K562 (cell line): ENCODE measurements around the gene NDUFAF3. TPM values are rescaled to one million over a fixed set of nuclear protein-coding genes. Genes with fewer than 3 reads are reported as not detected.

Source experiments
- ATAC-seq: fragments of 200-7000 bp; cut with Tn5 transposase; 3 replicates; pipeline ENCODE4 v1.9.1; 2020; ENCODE audit warnings: moderate library complexity
- BruUV-seq: library from RNA; stranded (reverse); fragments of 400-500 nt; replicated peaks from 2 replicates; lab custom pipeline; 2021; lab: Mats Ljungman, UMichigan
- CTCF ChIA-PET: fragments of 300-600 bp; formaldehyde crosslinking; extraction: SDS; loops from one replicate; lab custom pipeline; 2021; ENCODE audit warnings: low intra/inter-chr PET ratio; lab: Yijun Ruan, JAX
- POLR2A ChIA-PET: fragments of 300-600, 350-650 bp; sonication (Branson Sonifier 250); formaldehyde crosslinking; extraction: SDS; loops from one replicate; lab custom pipeline; 2021; ENCODE audit warnings: antibody characterized with exemption, inconsistent platforms; lab: Yijun Ruan, JAX
- DNase-seq, 4 experiments: peaks; one replicate each; pipeline versions ENCODE4 v3.0.0 to v3.0.0-alpha.2; 2011 to 2018; ENCODE audit warnings: low spot score in 3 of 4, mixed read lengths in 3 of 4; ENCODE audit errors: extremely low read depth in 1 of 4
- FAIRE-seq: peaks from 2 replicates; lab custom pipeline; 2011; peaks lifted over from hg19 to GRCh38; lab: Jason Lieb, UNC
- H2AFZ ChIP-seq: 2 replicates; pipeline ENCODE4 v1.6.0; 2011; ENCODE audit warnings: low read depth, low read length, control low read depth, inconsistent platforms
- H3K27ac ChIP-seq: fragments of 200-600 bp; 3 replicates; pipeline ENCODE4 v1.8.0; 2011; ENCODE audit warnings: low read depth, mild to moderate bottlenecking, control low read depth, inconsistent platforms, low read length, moderate library complexity, mixed read lengths; ENCODE audit errors: extremely low read depth
- H3K27me3 ChIP-seq, 2 experiments: fragments of 300-600 bp in 1 of 2; 2 replicates in 1 of 2; 3 replicates in 1 of 2; pipeline versions ENCODE4 v1.6.0 to v1.8.0; 2011; ENCODE audit warnings: inconsistent platforms in 2 of 2, low read length in 2 of 2, mild to moderate bottlenecking in 1 of 2, mixed read lengths in 1 of 2, moderate library complexity in 1 of 2; ENCODE audit not compliant: control insufficient read depth in 2 of 2, insufficient read depth in 2 of 2
- H3K36me3 ChIP-seq: fragments of 300-600 bp; 3 replicates; pipeline ENCODE4 v1.8.0; 2011; ENCODE audit warnings: mild to moderate bottlenecking, low read length, inconsistent platforms; ENCODE audit not compliant: control insufficient read depth, insufficient read depth
- H3K4me1 ChIP-seq, 2 experiments: fragments of 200-600 bp in 1 of 2; replicated peaks in 1 of 2; 2 replicates in 1 of 2; 3 replicates in 1 of 2; pipeline versions ENCODE4 v1.5.1 to v1.8.0; 2011; ENCODE audit warnings: inconsistent platforms in 2 of 2, low read length in 2 of 2, mild to moderate bottlenecking in 1 of 2, mixed read lengths in 1 of 2, moderate library complexity in 1 of 2; ENCODE audit not compliant: control insufficient read depth in 2 of 2, insufficient read depth in 2 of 2
- H3K4me2 ChIP-seq: 2 replicates; pipeline ENCODE4 v1.6.1; 2011; ENCODE audit warnings: low read length, control low read depth, inconsistent platforms, mixed read lengths; ENCODE audit not compliant: insufficient read depth
- H3K4me3 ChIP-seq: fragments of 200-600 bp; sonication (generic), shearing (Covaris generic); 2 replicates; pipeline ENCODE4 v1.5.1; 2016; ENCODE audit warnings: control low read depth, inconsistent platforms
- H3K79me2 ChIP-seq: fragments of 200-600 bp; 3 replicates; pipeline ENCODE4 v1.8.0; 2011; ENCODE audit warnings: low read length, inconsistent platforms; ENCODE audit not compliant: control insufficient read depth, insufficient read depth
- H3K9ac ChIP-seq, 2 experiments: 2 replicates each; pipeline versions ENCODE4 v1.6.0 to v1.6.1; 2011; ENCODE audit warnings: low read depth in 2 of 2, low read length in 2 of 2, control low read depth in 1 of 2, inconsistent platforms in 1 of 2, mild to moderate bottlenecking in 1 of 2, mixed read lengths in 1 of 2; ENCODE audit not compliant: insufficient read depth in 1 of 2
- H3K9me1 ChIP-seq: one replicate; pipeline ENCODE4 v1.6.0; 2011; ENCODE audit warnings: inconsistent platforms, mild to moderate bottlenecking, low read length, moderate library complexity; ENCODE audit not compliant: control insufficient read depth, insufficient read depth
- H3K9me3 ChIP-seq: replicated peaks from 2 replicates; pipeline ENCODE4 v1.5.1; 2011; ENCODE audit warnings: low read depth, low read length, inconsistent platforms; ENCODE audit not compliant: control insufficient read depth, insufficient read depth
- H4K20me1 ChIP-seq: replicated peaks from 2 replicates; pipeline ENCODE4 v1.6.1; 2011; ENCODE audit warnings: low read length, inconsistent platforms, mixed read lengths; ENCODE audit not compliant: control insufficient read depth, insufficient read depth
- ATF3 ChIP-seq, 2 experiments: fragments of 450-650 bp in 1 of 2; sonication (generic) in 1 of 2; formaldehyde crosslinking in 1 of 2; IDR thresholded peaks in 1 of 2; conservative IDR thresholded peaks in 1 of 2; 2 replicates each; pipeline versions ENCODE4 v1.6.1 to v1.8.1; 2016 to 2023; ENCODE audit warnings: mild to moderate bottlenecking in 2 of 2, moderate library complexity in 2 of 2, inconsistent platforms in 1 of 2, missing genetic modification reagents in 1 of 2
- EHMT2 ChIP-seq: fragments of 450-650 bp; IDR thresholded peaks from 2 replicates; pipeline ENCODE4 v1.6.1; 2018; ENCODE audit warnings: antibody characterized with exemption
- ELF2 ChIP-seq: fragments of 250-450 bp; sonication (Bioruptor Pico); IDR thresholded peaks from 2 replicates; pipeline ENCODE4 v1.5.0; 2021; ENCODE audit warnings: mild to moderate bottlenecking
- HMG20B ChIP-seq: fragments of 250-450 bp; sonication (Bioruptor Pico); IDR thresholded peaks from 2 replicates; pipeline ENCODE4 v1.5.0; 2021; ENCODE audit warnings: mild to moderate bottlenecking
- NCOA6 ChIP-seq: fragments of 450-650 bp; IDR thresholded peaks from 2 replicates; pipeline ENCODE4 v1.6.1; 2017; ENCODE audit warnings: mild to moderate bottlenecking
- NR0B1 ChIP-seq: fragments of 450-650 bp; IDR thresholded peaks from one replicate; pipeline ENCODE4 v1.6.1; 2018; ENCODE audit warnings: mild to moderate bottlenecking, moderate library complexity; ENCODE audit not compliant: partially characterized antibody
- NR2C2 ChIP-seq, 2 experiments: fragments of 200-800 bp in 1 of 2; sonication (Bioruptor generic) in 1 of 2; sonication (generic) in 1 of 2; formaldehyde crosslinking in 1 of 2; IDR thresholded peaks; 2 replicates each; pipeline versions ENCODE4 v1.6.1 to v1.8.0; 2016 to 2022; ENCODE audit warnings: mild to moderate bottlenecking in 1 of 2, missing compliant biosample characterization in 1 of 2, missing genetic modification characterization in 1 of 2, missing genetic modification reagents in 1 of 2
- PPARD ChIP-seq: fragments of 250-450 bp; sonication (Bioruptor Pico); IDR thresholded peaks from 2 replicates; pipeline ENCODE4 v1.8.0; 2022; ENCODE audit warnings: inconsistent platforms, mild to moderate bottlenecking, moderate library complexity
- PURB ChIP-seq: sonication (generic); formaldehyde crosslinking; IDR thresholded peaks from 2 replicates; pipeline ENCODE4 v1.9.0; 2021; ENCODE audit warnings: low read depth, mild to moderate bottlenecking, missing genetic modification reagents
- STAT5B ChIP-seq: fragments of 250-450 bp; sonication (Bioruptor Pico); IDR thresholded peaks from 2 replicates; pipeline ENCODE4 v1.8.0; 2021; ENCODE audit warnings: mild to moderate bottlenecking, inconsistent platforms
- TFE3 ChIP-seq: fragments of 450-650 bp; formaldehyde crosslinking; IDR thresholded peaks from 2 replicates; pipeline ENCODE4 v1.4.0; 2020; ENCODE audit warnings: mild to moderate bottlenecking, mixed read lengths
- ZFPM2 ChIP-seq: fragments of 250-450 bp; sonication (Bioruptor Pico); IDR thresholded peaks from 2 replicates; pipeline ENCODE4 v1.5.1; 2022; ENCODE audit warnings: mild to moderate bottlenecking
- ZHX1 ChIP-seq: fragments of 150-350 bp; conservative IDR thresholded peaks from 2 replicates; pipeline ENCODE4 v1.6.1; 2014; ENCODE audit warnings: low read length
- ZNF584 ChIP-seq: fragments of 200-800 bp; sonication (Bioruptor generic); IDR thresholded peaks from 2 replicates; pipeline ENCODE4 v1.6.1; 2016; ENCODE audit warnings: low read depth, mild to moderate bottlenecking, missing genetic modification characterization, missing compliant biosample characterization
- WGBS: fragments of 100-300 bp; shearing (Covaris generic); methylation state at CpG from one replicate; pipeline ENCODE4 v1.1.6; 2016; ENCODE audit warnings: low coverage, mixed read lengths; ENCODE audit not compliant: insufficient coverage; ENCODE audit errors: missing lambda C conversion rate; 5-methylcytosine and 5-hydroxymethylcytosine counted together
- in situ Hi-C: fragments of 300-500 bp; cut with MboI; formaldehyde crosslinking; loops from 4 replicates; pipeline ENCODE4 v1.15.0; 2018; ENCODE audit warnings: inconsistent platforms, mixed read lengths
- intact Hi-C: fragments of 100-400 bp; cut with micrococcal nuclease; formaldehyde crosslinking; loops from 2 replicates; pipeline ENCODE4 v1.14.2; 2022
- polyA plus RNA-seq, 8 experiments: library from polyadenylated mRNA; depleted of rRNA in 4 of 8; stranded (reverse) in 5 of 8; unstranded in 3 of 8; fragments of >200 nt; fragmentation: Nextera tagmentation in 2 of 8; fragmentation: Illumina TruSeq in 1 of 8; extraction: Ambion mirVana in 2 of 8; extraction: Trizol in 1 of 8; gene quantifications; 2 replicates each; pipeline versions ENCODE4 v1.2.1 to v1.2.3, GENCODE V29; 2011 to 2014; ENCODE audit warnings: inconsistent platforms in 1 of 8, missing spikeins in 1 of 8
- total RNA-seq, 7 experiments: library from RNA; depleted of rRNA in 6 of 7; stranded (reverse); fragments of >200 nt in 6 of 7; fragmentation: Illumina TruSeq in 2 of 7; extraction: Trizol in 2 of 7; gene quantifications; 2 replicates each; pipeline versions ENCODE4 v1.2.1 to v1.2.3, GENCODE V29; 2011 to 2021; ENCODE audit warnings: low replicate concordance in 1 of 7

NDUFAF3 gene
- total and polyA plus RNA-seq, 9 of the 15 experiments (the other 6 are each of a cell fraction or from before 2014, with no cell fraction given): 17.0 to 127 (median 36.3) TPM

GRCh38 chr3:49015765-49016164 is 6.2 kb upstream of the NDUFAF3 start:
- Histone ChIP-seq H2AFZ (no peak overlapping the region), H3K9me3 (no peaks in the 10 kb centered on the region), H3K9ac (no peak overlapping the region), H3K79me2 (peaks cover 55% of the 10 kb centered on the region), H3K9me1 (peaks cover 8% of the 10 kb centered on the region), H3K4me3 (no peak overlapping the region), H3K4me2 (no peak overlapping the region), H3K27ac (no peak overlapping the region), H3K27me3 (no peaks in the 10 kb centered on the region), H4K20me1 (peaks cover 20% of the 10 kb centered on the region; the same call in 1 of the 2 replicates), H3K36me3 (peaks cover 52% of the 10 kb centered on the region; the same call in 2 of the 3 replicates), H3K4me1 (peaks cover 8 to 39% of the 10 kb centered on the region in 2 experiments; a peak in 4 of 5 replicates)
- no TSS peak for BruUV-seq
- no peak for ATAC-seq
- in situ Hi-C loops: no loop called here
- intact Hi-C loops: loop anchor here (2.0 kb wide), 1 partner anchor 27 kb away; no protein-coding TSS in a partner anchor
- DNase-seq: no peak
- ChIA-PET CTCF (no interaction called here), POLR2A (no interaction called here)
- WGBS: 86% methylated on average over 6 of the region's 6 CpGs
- TF ChIP-seq HMG20B (CRISPR knock-in tag) (no peak), ZNF584 (CRISPR knock-in tag) (no peak), EHMT2 (no peak), PPARD (CRISPR knock-in tag) (no peak), ZHX1 (no peak), ZFPM2 (CRISPR knock-in tag) (no peak), ATF3 (IDR thresholded peaks at IDR 0.05) (no peak), ATF3 (CRISPR knock-in tag; conservative IDR thresholded peaks at IDR 0.05) (no peak), NR0B1 (no peak), PURB (CRISPR knock-in tag) (no peak), ELF2 (no peak), TFE3 (CRISPR knock-in tag) (no peak), NR2C2 (CRISPR knock-in tag; IDR thresholded peaks at IDR 0.05) (no peak), NR2C2 (tag; IDR thresholded peaks at IDR 0.05) (no peak), STAT5B (CRISPR knock-in tag) (no peak), NCOA6 (no peak)
- no peak for FAIRE-seq
